Type B pancreatic cell (in vitro differentiated cells): Measurements from ENCODE around the gene ARHGEF1. TPM values are rescaled to one million over a fixed set of nuclear protein-coding genes. Genes with fewer than 3 reads are reported as not detected.

ENCODE experiments used
- DNase-seq: peaks from one replicate; pipeline ENCODE4 v3.0.0; 2021; ENCODE audit warnings: mixed read lengths; ENCODE audit not compliant: unreplicated experiment; ENCODE audit errors: extremely low spot score
- H3K27ac Mint-ChIP-seq: 2 replicates; pipeline ENCODE4 v1.8.0; 2021; ENCODE audit warnings: mild to moderate bottlenecking, mixed read lengths
- H3K27me3 Mint-ChIP-seq: 2 replicates; pipeline ENCODE4 v1.8.0; 2021; ENCODE audit warnings: mixed read lengths
- H3K36me3 Mint-ChIP-seq: 2 replicates; pipeline ENCODE4 v1.8.0; 2021; ENCODE audit warnings: mixed read lengths
- H3K4me1 Mint-ChIP-seq: one replicate; pipeline ENCODE4 v1.8.0; 2021; ENCODE audit warnings: mixed read lengths; ENCODE audit not compliant: unreplicated experiment
- H3K4me3 Mint-ChIP-seq: 2 replicates; pipeline ENCODE4 v1.8.0; 2021; ENCODE audit warnings: mild to moderate bottlenecking, mixed read lengths
- H3K9me3 Mint-ChIP-seq: 2 replicates; pipeline ENCODE4 v1.8.0; 2021; ENCODE audit warnings: mixed read lengths
- CTCF ChIP-seq: fragments of 200-600 bp; sonication (generic); conservative IDR thresholded peaks from 2 replicates; pipeline ENCODE4 v1.5.0; 2021; ENCODE audit warnings: antibody characterized with exemption, mild to moderate bottlenecking
- microRNA-seq: library from miRNA; unstranded; fragments of <30 nt; microRNA quantifications from one replicate; pipeline ENCODE4, GENCODE V29; 2020
- total RNA-seq: library from RNA; stranded (reverse); gene quantifications from 2 replicates; pipeline ENCODE4 v1.2.1, GENCODE V29; 2021; ENCODE audit warnings: low replicate concordance

Gene ARHGEF1
- total RNA-seq, 1 donor from 2014 or later, result 58.9 TPM

DNA sequence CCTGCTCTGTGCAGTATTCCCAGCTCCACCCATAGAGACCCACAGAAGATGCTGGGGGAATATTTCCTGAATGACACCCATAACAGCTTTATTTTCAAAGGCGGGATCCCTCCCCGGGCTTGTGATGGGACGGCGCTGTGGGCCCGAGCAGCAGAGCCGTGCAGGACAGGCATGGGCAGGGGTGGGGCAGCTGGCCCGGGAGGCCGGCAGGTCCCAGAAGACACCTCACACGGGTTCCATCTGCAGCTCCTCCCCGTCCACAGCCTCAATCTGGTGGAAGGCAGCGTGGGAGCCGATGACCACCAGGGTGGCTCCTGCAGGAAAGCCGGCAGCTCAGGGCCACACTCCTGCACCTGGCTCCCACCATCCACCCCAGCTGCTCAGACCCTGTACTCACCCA lies 73.6 kb downstream of the ARHGEF1 start:
- H3K9me3 Mint-ChIP-seq, result peaks cover 5% of the 10 kb centered on the region
- H3K36me3 Mint-ChIP-seq, result no peaks in the 10 kb centered on the region
- no peak for DNase-seq
- no peak overlapping the region for H3K27ac Mint-ChIP-seq
- H3K4me3 Mint-ChIP-seq, result no peak overlapping the region
- peaks cover 24% of the 10 kb centered on the region for H3K4me1 Mint-ChIP-seq
- H3K27me3 Mint-ChIP-seq, result no peaks in the 10 kb centered on the region
- TF ChIP-seq CTCF, result no peak

Small RNA genes within 50 kb of the gene (microRNA-seq; reads per million reads assigned to microRNA genes)
- 1.1 reads per million for gene MIR6797

Other genes starting within 250 kb of the ARHGEF1 start
- gene CEACAM7, start 194.9 kb upstream of the ARHGEF1 start, total RNA-seq, result 4.4 and 8.0 TPM in 2 replicates
- gene CEACAM5, start 174.6 kb upstream of the ARHGEF1 start, total RNA-seq, result 13.5 and 13.9 TPM in 2 replicates
- 29.8 and 76.1 TPM in 2 replicates for gene CEACAM6, start 127.7 kb upstream of the ARHGEF1 start, total RNA-seq
- gene CEACAM3, start 86.6 kb upstream of the ARHGEF1 start, total RNA-seq, result not detected in 2 replicates
- gene LYPD4, start 38.5 kb upstream of the ARHGEF1 start, total RNA-seq, result not detected in 2 replicates
- not detected in 2 replicates for gene DMRTC2, start 38.1 kb upstream of the ARHGEF1 start, total RNA-seq
- 3,159 and 4,081 TPM in 2 replicates for gene RPS19, start 22.9 kb upstream of the ARHGEF1 start, total RNA-seq
- 0.48 and 0.52 TPM in 2 replicates for gene CD79A, start 5.9 kb upstream of the ARHGEF1 start, total RNA-seq
- gene ERFL, start 45.3 kb downstream of the ARHGEF1 start, total RNA-seq, result 0.17 and 0.24 TPM in 2 replicates
- 124 and 140 TPM in 2 replicates for gene RABAC1, start 76.1 kb downstream of the ARHGEF1 start, total RNA-seq
- gene ATP1A3, start 111.0 kb downstream of the ARHGEF1 start, total RNA-seq, result 5.6 TPM in 1 of 2 replicates, not detected in the other
- gene GRIK5, start 187.0 kb downstream of the ARHGEF1 start, total RNA-seq, result 1.8 and 5.8 TPM in 2 replicates
- gene ZNF574, start 193.0 kb downstream of the ARHGEF1 start, total RNA-seq, result 20.1 and 20.5 TPM in 2 replicates
- gene POU2F2, start 249.3 kb downstream of the ARHGEF1 start, total RNA-seq, result 0.57 and 1.7 TPM in 2 replicates